Omental fat pad (tissue), 4 donors: ENCODE data around the gene MAPK9. TPM values are rescaled to one million over a fixed set of nuclear protein-coding genes. Genes with fewer than 3 reads are reported as not detected.
A peak's percentile ranks its signal among the peaks of the same experiment; 100 is the strongest.

Experiments
- ATAC-seq: fragments of 150-250 bp; one replicate; pipeline ENCODE4 v1.9.1; 2016; ENCODE audit warnings: mild to moderate bottlenecking, moderate library complexity; ENCODE audit not compliant: low FRiP score
- DNase-seq: peaks from one replicate; pipeline ENCODE4 v3.0.0-alpha.2; 2019; ENCODE audit warnings: low spot score
- total RNA-seq, 4 donors: library from RNA; depleted of rRNA; stranded (reverse); fragments of >200 nt; gene quantifications; one replicate each; pipeline ENCODE4 v1.1.0, GENCODE V29; 2016
- TF ChIP-seq, protein P1 (sequence below), 3 donors: fragments of 450-650 bp; IDR thresholded peaks; one replicate each; pipeline ENCODE4 v1.5.1; 2016 to 2017; ENCODE audit warnings: antibody characterized with exemption in 3 of 3, mild to moderate bottlenecking in 3 of 3, moderate library complexity in 2 of 3

The MAPK9 gene
- total RNA-seq, 4 donors from 2014 or later: 18.6 to 31.6 (median 29.6) TPM

DNA sequence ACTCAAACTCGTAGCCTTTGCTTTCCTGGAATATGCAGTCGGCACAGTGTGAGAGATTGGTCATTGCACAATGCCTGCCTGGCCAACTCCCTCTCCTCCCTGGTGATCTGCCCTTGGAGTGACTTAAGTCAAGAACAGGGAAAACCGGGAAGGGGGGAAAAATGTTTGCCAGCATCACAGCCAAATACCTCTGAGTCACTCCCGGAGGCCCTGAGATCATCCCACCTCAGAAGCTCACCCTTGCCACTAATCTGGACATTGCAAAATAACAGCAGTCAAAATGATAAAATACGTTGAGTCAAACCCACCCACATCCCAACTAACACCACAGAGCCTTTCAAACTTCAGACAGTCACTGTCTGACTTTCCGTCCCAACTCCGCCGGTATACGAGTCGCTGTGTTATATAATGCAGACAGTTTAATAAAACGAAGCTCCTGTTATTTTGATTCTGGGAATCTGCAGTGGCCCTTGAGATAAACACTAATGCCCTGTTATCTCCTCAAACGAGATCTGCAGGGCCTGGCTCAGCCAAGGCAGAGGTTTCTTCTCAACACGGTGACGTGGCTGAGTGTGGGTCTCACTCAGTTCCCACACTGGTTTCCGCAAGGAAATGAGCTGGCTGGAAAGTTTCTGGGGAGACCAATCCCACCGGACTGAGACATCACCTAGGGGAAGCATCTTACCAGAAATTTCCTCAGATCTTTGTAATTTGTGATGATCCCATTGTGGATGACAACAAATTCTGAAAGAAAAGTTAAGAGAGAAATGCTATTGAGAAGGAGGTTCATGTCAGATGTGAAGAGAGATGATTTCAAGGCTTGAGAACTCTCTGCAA is 39.1 kb upstream of the MAPK9 start:
- ATAC-seq (peak; percentile 65), DNase-seq (no peak)
- TF ChIP-seq, protein P1, sequence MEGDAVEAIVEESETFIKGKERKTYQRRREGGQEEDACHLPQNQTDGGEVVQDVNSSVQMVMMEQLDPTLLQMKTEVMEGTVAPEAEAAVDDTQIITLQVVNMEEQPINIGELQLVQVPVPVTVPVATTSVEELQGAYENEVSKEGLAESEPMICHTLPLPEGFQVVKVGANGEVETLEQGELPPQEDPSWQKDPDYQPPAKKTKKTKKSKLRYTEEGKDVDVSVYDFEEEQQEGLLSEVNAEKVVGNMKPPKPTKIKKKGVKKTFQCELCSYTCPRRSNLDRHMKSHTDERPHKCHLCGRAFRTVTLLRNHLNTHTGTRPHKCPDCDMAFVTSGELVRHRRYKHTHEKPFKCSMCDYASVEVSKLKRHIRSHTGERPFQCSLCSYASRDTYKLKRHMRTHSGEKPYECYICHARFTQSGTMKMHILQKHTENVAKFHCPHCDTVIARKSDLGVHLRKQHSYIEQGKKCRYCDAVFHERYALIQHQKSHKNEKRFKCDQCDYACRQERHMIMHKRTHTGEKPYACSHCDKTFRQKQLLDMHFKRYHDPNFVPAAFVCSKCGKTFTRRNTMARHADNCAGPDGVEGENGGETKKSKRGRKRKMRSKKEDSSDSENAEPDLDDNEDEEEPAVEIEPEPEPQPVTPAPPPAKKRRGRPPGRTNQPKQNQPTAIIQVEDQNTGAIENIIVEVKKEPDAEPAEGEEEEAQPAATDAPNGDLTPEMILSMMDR (IDR thresholded peaks at IDR 0.05): no peak

DNA sequence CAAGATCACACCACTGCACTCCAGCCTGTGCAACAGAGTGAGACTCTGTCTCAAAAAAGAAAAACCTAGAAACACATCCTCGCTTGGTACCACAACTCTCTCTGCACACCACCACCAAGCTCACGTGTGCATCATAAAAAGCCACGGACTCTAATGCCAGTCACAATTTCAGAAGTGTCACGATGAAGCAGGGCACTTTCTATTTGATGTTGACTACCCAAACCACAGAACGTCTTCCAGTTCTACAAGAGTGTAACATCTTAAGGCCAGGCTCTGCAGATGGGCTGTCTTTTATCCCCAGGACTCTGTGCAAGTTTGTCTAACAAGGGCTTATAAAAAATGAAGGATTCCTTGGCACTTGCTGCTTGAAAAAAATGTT is 38.4 kb upstream of the MAPK9 start:
- no peak for ATAC-seq
- no peak for DNase-seq
- TF ChIP-seq, protein P1 (IDR thresholded peaks at IDR 0.05): no peak

DNA sequence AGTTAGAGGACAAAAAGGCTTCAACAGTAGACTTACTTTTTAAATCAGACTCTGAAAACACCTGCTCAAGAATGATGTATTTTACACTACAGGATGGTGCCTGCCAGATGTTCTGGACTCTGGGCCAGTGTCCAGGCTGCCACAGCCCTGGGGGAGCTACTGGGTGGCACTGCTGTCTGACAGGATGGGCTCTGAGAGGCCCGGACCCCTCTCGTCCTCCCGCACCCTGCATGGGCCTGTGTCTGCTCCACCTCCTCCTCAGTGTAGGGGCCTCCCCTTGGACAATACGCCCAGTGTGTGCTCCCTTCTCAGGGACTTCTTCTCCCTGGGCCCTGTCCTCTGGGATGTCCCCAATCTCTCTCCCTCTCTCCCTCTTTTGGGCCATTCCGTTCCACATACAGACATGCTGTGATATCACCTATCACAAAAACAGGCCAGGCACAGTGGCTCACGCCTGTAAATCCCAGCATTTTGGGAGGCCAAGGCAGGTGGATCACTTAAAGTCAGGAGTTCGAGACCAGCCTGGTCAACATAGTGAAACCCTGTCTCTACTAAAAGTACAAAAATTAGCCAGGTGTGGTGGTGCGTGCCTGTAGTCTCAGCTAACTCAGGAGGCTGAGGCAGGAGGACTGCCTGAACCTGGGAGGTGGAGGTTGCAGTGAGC is 37.9 kb upstream of the MAPK9 start:
- no peak for ATAC-seq
- no peak for DNase-seq
- TF ChIP-seq, protein P1 (IDR thresholded peaks at IDR 0.05): no peak

DNA sequence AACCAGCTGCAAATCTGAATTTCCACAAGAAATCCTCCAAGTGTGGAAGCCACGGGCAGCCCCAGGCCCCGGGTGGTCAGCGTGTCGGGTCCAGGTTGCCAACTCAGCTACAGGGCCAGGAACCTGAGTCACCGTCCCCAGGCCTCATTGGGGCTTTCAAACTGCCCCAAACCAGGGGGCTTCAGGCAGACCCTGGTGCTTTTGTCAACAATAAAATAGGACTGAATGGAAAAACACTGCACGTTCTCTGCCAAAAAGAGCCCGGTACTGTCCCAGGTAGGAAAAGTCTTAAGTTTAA is 37.2 kb upstream of the MAPK9 start:
- no peak for DNase-seq
- TF ChIP-seq, protein P1 (IDR thresholded peaks at IDR 0.05): no peak
- ATAC-seq: no peak

DNA sequence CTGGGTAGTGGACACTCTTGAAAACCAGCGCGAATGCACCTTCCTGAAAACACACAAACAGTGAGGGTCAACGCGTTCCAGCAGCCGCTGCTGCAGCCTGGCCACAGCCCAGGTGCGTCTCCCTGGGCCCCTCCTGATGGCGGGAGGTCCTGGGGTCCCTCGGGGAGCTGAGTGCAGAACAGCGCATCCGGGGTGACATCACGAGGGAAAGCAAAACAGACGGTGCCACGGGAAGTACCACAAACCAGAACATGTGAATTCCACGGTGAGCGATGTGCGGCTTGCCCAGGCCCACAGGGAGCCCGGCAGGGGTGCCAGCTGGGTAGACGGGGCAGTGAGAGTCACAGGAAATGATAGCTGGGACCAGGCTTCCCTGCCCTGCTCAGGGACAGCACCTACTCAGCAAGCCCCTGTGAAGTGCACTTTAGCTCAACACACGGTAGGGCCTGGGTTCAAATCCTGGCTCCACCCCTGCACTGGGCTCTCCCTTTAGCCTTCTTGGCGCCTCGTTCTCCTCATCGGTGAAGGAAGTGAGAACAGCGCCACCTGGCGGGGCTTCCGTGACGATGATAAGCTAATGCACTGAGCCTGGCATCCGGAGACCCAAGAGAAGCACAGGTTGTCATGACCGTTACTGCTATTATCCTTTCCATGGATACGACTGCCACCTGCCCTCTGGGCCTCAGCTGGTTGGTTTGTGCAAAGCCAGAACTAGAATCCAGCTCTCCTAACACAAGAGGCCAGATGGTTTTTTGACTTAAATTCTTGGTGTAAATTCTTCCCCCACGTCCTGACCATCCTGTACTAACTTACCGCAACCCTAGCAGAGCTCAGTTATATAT is 36.6 kb upstream of the MAPK9 start:
- peak; percentile 83 for DNase-seq
- TF ChIP-seq, protein P1 (IDR thresholded peaks at IDR 0.05): peak in 1 of 3 donors; percentile 21
- ATAC-seq: no peak

DNA sequence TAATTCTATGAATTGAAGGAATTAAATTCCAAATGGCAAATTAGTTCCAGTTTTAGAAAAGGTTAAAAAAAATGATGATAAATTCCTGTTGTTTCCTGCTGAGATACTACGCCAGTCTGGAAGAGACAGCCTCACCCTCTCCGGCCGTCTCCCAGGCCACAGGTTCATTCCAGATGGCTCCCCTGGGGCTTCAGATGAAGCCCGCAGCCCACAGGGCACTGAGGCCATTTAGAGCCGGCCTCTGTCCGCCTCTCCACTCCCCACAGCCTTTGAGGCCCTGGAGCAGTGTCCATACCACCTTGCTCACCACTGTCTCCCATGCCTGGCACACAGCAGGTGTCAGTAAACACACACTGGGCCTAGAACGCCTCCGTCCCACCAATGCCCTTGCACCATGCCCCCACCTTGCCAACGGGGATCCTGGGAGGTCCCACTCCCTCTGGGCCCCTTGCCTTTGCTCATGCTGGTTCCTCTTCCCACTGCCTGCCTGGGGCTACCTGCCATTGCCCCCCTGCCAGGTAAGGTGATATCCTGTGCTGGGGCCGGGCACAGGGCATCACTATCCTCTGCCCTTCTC is 35.2 kb upstream of the MAPK9 start:
- DNase-seq (no peak), ATAC-seq (no peak)
- TF ChIP-seq, protein P1 (IDR thresholded peaks at IDR 0.05): no peak
